K562 (cell line): ENCODE measurements around the gene TMEM39B. TPM values are rescaled to one million over a fixed set of nuclear protein-coding genes. Genes with fewer than 3 reads are reported as not detected.

Source experiments
- BRD9 ChIP-seq: fragments of 450-650 bp; IDR thresholded peaks from 2 replicates; pipeline ENCODE4 v1.6.1; 2018; ENCODE audit warnings: low read depth; ENCODE audit not compliant: partially characterized antibody
- ELF2 ChIP-seq: fragments of 250-450 bp; sonication (Bioruptor Pico); IDR thresholded peaks from 2 replicates; pipeline ENCODE4 v1.5.0; 2021; ENCODE audit warnings: mild to moderate bottlenecking
- GTF2F1 ChIP-seq: IDR thresholded peaks from 2 replicates; pipeline ENCODE4 v1.6.1; 2011; ENCODE audit warnings: low read depth, low read length, improper control_type of control experiment
- HLTF ChIP-seq: fragments of 450-650 bp; IDR thresholded peaks from 2 replicates; pipeline ENCODE4 v1.6.1; 2016
- HMG20A ChIP-seq: fragments of 450-650 bp; formaldehyde crosslinking; conservative IDR thresholded peaks from 2 replicates; pipeline ENCODE4 v1.4.0; 2020; ENCODE audit warnings: mild to moderate bottlenecking, mixed read lengths
- LARP7 ChIP-seq: fragments of 450-650 bp; IDR thresholded peaks from 2 replicates; pipeline ENCODE4 v1.6.1; 2016
- MCM7 ChIP-seq, 2 experiments: fragments of 450-650 bp; IDR thresholded peaks; 2 replicates each; pipeline ENCODE4 v1.6.1; 2016 to 2018
- MTA1 ChIP-seq: fragments of 450-650 bp; IDR thresholded peaks from 2 replicates; pipeline ENCODE4 v1.6.1; 2017; ENCODE audit warnings: borderline replicate concordance
- MYC ChIP-seq, 2 experiments: fragments of 250-450 bp in 1 of 2; sonication (Bioruptor Pico) in 1 of 2; IDR thresholded peaks; 2 replicates each; pipeline versions ENCODE4 v1.5.1 to v1.6.1; 2012 to 2021; ENCODE audit warnings: low read depth in 2 of 2, borderline replicate concordance in 1 of 2, improper control_type of control experiment in 1 of 2, low read length in 1 of 2, mild to moderate bottlenecking in 1 of 2, moderate library complexity in 1 of 2
- NEUROD1 ChIP-seq: fragments of 150-350 bp; IDR thresholded peaks from 2 replicates; pipeline ENCODE4 v1.6.1; 2014; ENCODE audit warnings: borderline replicate concordance, low read length, low read depth; ENCODE audit not compliant: partially characterized antibody
- NR2C1 ChIP-seq, 2 experiments: fragments of 450-650 bp; IDR thresholded peaks; 2 replicates each; pipeline ENCODE4 v1.6.1; 2017; ENCODE audit warnings: mild to moderate bottlenecking in 2 of 2, antibody characterized with exemption in 1 of 2, inconsistent platforms in 1 of 2, missing compliant biosample characterization in 1 of 2, missing genetic modification characterization in 1 of 2
- POU5F1 ChIP-seq: fragments of 150-350 bp; IDR thresholded peaks from 2 replicates; pipeline ENCODE4 v1.6.1; 2014; ENCODE audit warnings: borderline replicate concordance, low read length, low read depth, mild to moderate bottlenecking; ENCODE audit not compliant: partially characterized antibody
- SAP30 ChIP-seq: fragments of 200-600 bp; sonication (generic); IDR thresholded peaks from 2 replicates; pipeline ENCODE4 v1.6.1; 2012; ENCODE audit warnings: borderline replicate concordance, low read depth, mild to moderate bottlenecking, moderate library complexity, low read length, control low read depth, inconsistent platforms; ENCODE audit not compliant: insufficient read depth, poor library complexity, severe bottlenecking
- SMARCA4 ChIP-seq: fragments of 450-650 bp; IDR thresholded peaks from 2 replicates; pipeline ENCODE4 v1.6.1; 2016
- SMARCA5 ChIP-seq: fragments of 450-650 bp; IDR thresholded peaks from 2 replicates; pipeline ENCODE4 v1.6.1; 2016
- TAF1 ChIP-seq: IDR thresholded peaks from 2 replicates; pipeline ENCODE4 v1.6.1; 2011; ENCODE audit warnings: mild to moderate bottlenecking, low read length, moderate library complexity; ENCODE audit not compliant: insufficient read depth, control insufficient read depth, severe bottlenecking; ENCODE audit errors: extremely low read depth
- TAF15 ChIP-seq: fragments of 200-400 bp; formaldehyde crosslinking; IDR thresholded peaks from 2 replicates; pipeline ENCODE4 v1.6.1; 2017; ENCODE audit warnings: mild to moderate bottlenecking, low read depth, low read length, moderate library complexity
- TEAD2 ChIP-seq: fragments of 450-650 bp; IDR thresholded peaks from 2 replicates; pipeline ENCODE4 v1.6.1; 2016; ENCODE audit warnings: missing genetic modification characterization, control low read depth, missing compliant biosample characterization
- WHSC1 ChIP-seq: IDR thresholded peaks from one replicate; pipeline ENCODE4 v1.6.1; 2012; ENCODE audit warnings: low read length, control low read depth, inconsistent platforms
- ZNF121 ChIP-seq: sonication (generic); formaldehyde crosslinking; conservative IDR thresholded peaks from 2 replicates; pipeline ENCODE4 v1.8.0; 2022; ENCODE audit warnings: missing genetic modification reagents
- polyA plus RNA-seq, 8 experiments: library from polyadenylated mRNA; depleted of rRNA in 4 of 8; stranded (reverse) in 5 of 8; unstranded in 3 of 8; fragments of >200 nt; fragmentation: Nextera tagmentation in 2 of 8; fragmentation: Illumina TruSeq in 1 of 8; extraction: Ambion mirVana in 2 of 8; extraction: Trizol in 1 of 8; gene quantifications; 2 replicates each; pipeline versions ENCODE4 v1.2.1 to v1.2.3, GENCODE V29; 2011 to 2014; ENCODE audit warnings: inconsistent platforms in 1 of 8, missing spikeins in 1 of 8
- total RNA-seq, 7 experiments: library from RNA; depleted of rRNA in 6 of 7; stranded (reverse); fragments of >200 nt in 6 of 7; fragmentation: Illumina TruSeq in 2 of 7; extraction: Trizol in 2 of 7; gene quantifications; 2 replicates each; pipeline versions ENCODE4 v1.2.1 to v1.2.3, GENCODE V29; 2011 to 2021; ENCODE audit warnings: low replicate concordance in 1 of 7
- TF ChIP-seq, protein P1 (sequence below): fragments of 250-450 bp; sonication (Bioruptor Pico); IDR thresholded peaks from 2 replicates; pipeline ENCODE4 v1.4.0; 2020; ENCODE audit warnings: mild to moderate bottlenecking, moderate library complexity
- TF ChIP-seq, protein P2 (sequence below): IDR thresholded peaks from 2 replicates; pipeline ENCODE4 v1.6.1; 2014; ENCODE audit warnings: antibody characterized with exemption

TMEM39B gene
- total and polyA plus RNA-seq, 9 of the 15 experiments (the other 6 are each of a cell fraction or from before 2014, with no cell fraction given) = 0.92 to 28.5 (median 9.7) TPM

DNA sequence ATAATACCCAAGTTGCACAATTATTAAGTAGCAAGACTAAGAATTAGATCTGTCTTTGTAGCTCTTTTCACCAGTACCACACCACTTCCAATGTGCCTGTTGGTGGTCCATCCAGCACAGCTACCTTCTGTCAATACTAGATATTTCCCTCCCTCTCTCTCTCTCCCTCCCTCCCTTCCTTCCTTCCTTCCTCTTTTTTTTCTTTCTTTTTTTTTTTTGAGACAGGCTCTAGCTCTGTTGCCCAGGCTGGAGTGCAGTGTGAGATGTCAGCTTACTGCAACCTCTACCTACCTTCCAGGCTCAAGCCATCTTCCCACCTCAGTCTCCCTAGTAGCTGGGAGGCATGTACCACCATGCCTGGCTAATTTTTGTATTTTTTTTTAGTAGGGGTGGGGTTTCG, 56.2 kb downstream of the TMEM39B start (continued):
- TF ChIP-seq ZNF121 (CRISPR knock-in tag) (0 out of 2 replicates have a peak, but pooled peaks have one; percentile 12), LARP7 (0 out of 2 replicates have a peak, but pooled peaks have one; percentile 65), NR2C1 (IDR thresholded peaks at IDR 0.05) (no peak), NR2C1 (tag; IDR thresholded peaks at IDR 0.05) (no peak), SAP30 (no peak), MTA1 (peak; percentile 77), MYC (IDR thresholded peaks at IDR 0.05; ENCODE audit: low read depth, low read length) (no peak), MYC (CRISPR knock-in tag; IDR thresholded peaks at IDR 0.05; ENCODE audit: borderline replicate concordance, low read depth) (no peak), ELF2 (CRISPR knock-in tag) (no peak), HMG20A (CRISPR knock-in tag) (no peak), TAF1 (no peak), GTF2F1 (no peak), SMARCA4 (peak; percentile 84), WHSC1 (no peak), HLTF (peak; percentile 75), POU5F1 (no peak), BRD9 (peak; percentile 31), NEUROD1 (no peak), SMARCA5 (0 out of 2 replicates have a peak, but pooled peaks have one; percentile 33), TAF15 (no peak), MCM7 (IDR thresholded peaks at IDR 0.05) (no peak), TEAD2 (tag) (no peak)
- TF ChIP-seq, protein P1, sequence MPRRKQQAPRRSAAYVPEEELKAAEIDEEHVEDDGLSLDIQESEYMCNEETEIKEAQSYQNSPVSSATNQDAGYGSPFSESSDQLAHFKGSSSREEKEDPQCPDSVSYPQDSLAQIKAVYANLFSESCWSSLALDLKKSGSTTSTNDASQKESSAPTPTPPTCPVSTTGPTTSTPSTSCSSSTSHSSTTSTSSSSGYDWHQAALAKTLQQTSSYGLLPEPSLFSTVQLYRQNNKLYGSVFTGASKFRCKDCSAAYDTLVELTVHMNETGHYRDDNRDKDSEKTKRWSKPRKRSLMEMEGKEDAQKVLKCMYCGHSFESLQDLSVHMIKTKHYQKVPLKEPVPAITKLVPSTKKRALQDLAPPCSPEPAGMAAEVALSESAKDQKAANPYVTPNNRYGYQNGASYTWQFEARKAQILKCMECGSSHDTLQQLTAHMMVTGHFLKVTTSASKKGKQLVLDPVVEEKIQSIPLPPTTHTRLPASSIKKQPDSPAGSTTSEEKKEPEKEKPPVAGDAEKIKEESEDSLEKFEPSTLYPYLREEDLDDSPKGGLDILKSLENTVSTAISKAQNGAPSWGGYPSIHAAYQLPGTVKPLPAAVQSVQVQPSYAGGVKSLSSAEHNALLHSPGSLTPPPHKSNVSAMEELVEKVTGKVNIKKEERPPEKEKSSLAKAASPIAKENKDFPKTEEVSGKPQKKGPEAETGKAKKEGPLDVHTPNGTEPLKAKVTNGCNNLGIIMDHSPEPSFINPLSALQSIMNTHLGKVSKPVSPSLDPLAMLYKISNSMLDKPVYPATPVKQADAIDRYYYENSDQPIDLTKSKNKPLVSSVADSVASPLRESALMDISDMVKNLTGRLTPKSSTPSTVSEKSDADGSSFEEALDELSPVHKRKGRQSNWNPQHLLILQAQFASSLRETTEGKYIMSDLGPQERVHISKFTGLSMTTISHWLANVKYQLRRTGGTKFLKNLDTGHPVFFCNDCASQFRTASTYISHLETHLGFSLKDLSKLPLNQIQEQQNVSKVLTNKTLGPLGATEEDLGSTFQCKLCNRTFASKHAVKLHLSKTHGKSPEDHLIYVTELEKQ (CRISPR knock-in tag) = no peak
- TF ChIP-seq, protein P2, sequence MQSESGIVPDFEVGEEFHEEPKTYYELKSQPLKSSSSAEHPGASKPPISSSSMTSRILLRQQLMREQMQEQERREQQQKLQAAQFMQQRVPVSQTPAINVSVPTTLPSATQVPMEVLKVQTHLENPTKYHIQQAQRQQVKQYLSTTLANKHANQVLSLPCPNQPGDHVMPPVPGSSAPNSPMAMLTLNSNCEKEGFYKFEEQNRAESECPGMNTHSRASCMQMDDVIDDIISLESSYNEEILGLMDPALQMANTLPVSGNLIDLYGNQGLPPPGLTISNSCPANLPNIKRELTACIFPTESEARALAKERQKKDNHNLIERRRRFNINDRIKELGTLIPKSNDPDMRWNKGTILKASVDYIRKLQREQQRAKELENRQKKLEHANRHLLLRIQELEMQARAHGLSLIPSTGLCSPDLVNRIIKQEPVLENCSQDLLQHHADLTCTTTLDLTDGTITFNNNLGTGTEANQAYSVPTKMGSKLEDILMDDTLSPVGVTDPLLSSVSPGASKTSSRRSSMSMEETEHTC = no peak
